HG03280 (cell line): ENCODE results near the gene PRDM11.

Experiments
- ATAC-seq: cut with Tn5 transposase; IDR thresholded peaks from one replicate; pipeline ENCODE4 v1.9.1; 2021; ENCODE audit warnings: mild to moderate bottlenecking, moderate library complexity; ENCODE audit not compliant: unreplicated experiment

The PRDM11 gene

DNA sequence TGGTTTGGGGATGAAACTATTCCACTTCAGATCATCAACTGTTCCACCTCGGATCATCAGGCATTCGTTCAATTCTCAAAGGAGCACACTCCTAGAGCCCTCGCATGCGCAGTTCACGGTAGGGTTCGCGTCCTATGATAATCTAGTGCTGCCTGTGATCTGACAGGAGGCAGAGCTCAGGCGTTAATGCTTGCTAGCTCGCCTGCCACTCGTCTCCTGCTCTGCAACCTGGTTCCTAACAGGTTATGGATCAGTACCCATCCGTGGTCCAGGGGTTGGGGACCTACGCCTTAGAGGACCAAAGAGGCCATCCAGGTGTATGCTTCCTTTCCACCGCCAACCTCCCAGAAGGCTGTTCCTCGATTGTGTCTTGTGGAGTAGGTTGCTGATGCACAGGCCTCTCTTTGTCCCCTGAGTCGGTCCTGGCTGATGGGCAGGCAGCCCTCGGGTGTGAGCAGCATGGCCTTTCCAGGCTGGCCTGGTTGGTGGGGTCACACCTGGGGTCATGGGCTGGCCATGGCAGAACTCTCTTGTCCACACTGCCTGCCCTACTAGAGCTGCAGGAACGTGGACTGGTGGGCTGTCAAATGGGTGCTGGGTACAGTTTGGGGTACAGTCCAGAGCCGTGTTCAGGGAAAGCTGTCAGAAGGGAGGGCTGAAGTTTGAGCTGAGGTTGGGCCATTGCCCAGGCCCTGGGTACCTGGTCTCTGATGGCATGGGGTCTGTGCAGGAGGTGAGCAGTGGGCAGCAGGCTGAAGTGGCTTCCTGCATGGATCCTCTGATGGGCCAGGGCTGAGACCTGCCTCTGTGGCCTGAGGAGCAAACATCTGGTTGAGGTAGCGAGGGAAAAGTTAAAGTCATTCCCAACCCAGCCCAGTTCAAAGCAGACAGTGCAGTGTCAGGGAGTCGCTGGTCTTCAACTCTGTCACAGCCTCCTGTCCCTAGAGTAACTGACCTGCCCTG lies 11.1 kb downstream of the PRDM11 start:
- ATAC-seq: no peak

DNA sequence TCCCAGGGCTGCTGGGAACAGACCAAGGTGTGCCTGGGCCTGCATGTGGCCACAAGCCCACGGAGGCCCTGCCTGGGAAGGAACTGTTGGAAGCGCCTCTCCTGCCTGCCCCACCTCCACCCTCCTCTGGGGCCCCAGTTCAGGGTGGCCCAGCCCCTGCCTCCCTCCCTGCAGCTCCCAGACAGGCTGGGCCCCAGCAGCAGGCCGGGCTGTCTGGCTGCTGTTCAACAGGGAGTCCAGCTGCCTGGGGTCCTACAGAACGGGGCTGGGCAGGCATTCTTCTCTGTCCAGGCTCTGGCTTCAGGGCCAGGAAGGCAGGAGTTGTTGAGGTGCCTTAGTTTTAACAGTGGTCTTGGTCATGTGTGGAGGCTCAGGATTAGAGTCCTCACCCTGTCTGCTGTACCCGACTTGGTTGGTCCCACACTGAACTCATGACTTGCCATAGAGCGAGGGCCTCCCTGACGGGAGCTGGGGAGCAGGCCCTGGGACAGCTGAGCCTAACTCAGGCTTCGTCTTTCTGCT lies 11.8 kb downstream of the PRDM11 start:
- no peak for ATAC-seq

DNA sequence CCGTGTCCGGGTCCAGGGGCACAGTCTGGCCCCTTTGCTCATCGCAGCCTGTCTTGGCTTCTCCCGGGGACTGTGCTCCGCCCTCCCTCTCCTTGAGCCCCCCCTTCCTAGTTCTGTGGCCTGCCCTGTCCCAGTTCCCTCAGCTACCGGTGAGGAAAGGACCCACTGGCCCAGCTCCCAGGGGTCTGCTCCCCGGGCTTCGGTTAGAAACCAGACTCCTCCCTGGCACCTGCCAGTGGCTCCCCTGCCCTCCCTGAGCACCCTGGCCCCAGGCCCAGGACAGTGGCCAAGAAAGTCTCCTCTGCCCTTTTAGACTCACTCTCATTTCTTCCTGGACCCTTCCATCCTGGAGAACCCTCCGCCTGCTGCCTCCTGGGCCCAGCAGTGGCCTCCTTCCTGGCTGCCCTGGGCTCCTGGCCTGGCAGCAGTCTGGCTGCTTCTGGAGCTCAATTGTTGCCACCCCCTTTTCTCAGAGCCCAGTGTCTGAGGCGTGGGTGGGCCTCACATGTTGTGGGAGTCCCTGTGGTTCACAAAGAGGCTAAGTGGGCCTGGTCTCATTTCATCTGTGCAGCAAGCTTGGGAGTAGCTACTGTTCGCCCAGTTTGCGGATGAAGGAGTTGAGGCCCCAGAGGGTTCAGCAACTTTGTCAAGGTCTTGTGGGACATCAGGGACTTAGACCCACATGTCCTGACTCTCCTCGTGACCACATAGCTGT lies 12.6 kb downstream of the PRDM11 start:
- no peak for ATAC-seq

DNA sequence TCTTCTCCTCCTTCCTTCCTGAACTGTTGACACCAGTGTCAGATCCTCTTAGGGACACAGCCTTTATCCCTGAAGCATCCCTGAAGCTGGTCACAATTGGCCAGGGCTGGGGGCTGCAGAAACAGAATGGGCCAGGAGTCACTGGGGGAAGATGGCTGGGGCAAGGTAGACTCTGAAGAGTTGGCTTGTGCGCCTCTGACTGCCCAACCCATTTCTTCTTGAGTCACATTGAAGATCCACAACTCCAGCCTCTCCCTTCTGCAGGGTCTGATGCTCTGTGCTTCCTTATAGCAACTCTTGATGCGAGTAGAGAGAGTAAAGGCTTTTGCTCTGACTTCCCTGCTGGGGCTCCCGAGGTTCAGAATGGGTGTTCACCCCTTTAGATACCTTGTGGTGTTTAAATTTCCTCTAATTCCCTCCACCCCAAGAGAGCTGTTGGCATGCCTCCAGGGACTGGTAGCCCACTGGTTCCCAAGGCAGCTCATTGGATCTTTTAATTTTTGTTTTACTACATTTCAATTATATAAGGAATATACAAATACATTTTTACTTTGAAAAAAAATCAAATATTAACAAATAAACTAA lies 13.4 kb downstream of the PRDM11 start:
- no peak for ATAC-seq

DNA sequence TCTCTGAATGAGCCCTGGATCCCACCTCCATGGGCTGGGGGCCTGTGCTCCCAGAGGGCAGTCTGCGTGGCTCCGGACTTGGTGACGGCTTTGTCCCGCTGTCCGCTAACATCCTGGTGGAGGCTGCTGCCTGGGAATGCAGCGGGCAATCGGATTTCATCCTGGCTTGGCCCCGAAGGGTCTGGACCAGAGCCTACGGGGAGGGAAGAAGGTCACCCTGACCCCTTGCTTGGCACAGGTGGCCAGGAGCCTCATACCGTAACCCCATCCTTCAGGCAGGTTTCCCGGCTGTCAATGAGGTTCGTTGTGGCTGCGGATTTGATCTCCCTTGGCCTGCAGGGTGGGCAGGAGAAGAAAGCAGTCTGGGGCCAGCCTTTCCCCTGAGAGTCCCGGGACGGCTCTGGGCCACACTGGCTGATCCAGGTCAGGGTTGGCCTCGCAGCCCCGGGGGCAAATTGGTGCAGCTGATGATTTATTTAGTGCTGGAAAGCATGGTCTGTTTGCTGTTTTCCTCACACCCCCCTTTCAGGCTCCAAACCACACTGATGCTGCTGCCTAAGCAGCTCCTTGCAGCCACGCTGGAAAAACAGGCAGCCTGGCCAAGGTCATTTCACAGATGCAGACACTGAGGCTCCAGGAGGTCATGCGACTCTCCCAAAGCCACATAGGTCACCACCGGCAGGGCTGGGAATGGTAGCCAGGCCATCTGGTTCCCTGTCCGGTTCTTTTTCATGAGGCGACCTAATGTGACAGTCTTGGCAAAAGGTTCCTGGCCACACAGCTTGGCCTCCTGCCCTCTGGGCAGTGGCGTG lies 15.0 kb downstream of the PRDM11 start:
- ATAC-seq: no peak

DNA sequence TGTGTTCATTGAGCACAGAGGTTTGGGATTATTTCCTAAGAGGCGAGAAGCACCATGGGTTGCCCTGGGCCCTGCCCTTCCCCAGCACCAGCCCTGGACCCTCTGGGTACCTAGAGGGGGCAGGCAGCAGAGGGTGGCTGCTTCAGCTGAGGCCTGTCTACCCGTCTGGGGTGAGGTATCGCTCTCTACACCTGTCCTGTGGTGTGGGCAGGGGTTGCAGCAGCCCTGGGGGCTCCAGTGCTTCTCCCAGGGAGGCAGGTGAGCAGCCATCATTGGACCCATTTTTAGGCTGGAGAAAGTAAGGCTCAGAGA lies 15.6 kb downstream of the PRDM11 start:
- no peak for ATAC-seq

DNA sequence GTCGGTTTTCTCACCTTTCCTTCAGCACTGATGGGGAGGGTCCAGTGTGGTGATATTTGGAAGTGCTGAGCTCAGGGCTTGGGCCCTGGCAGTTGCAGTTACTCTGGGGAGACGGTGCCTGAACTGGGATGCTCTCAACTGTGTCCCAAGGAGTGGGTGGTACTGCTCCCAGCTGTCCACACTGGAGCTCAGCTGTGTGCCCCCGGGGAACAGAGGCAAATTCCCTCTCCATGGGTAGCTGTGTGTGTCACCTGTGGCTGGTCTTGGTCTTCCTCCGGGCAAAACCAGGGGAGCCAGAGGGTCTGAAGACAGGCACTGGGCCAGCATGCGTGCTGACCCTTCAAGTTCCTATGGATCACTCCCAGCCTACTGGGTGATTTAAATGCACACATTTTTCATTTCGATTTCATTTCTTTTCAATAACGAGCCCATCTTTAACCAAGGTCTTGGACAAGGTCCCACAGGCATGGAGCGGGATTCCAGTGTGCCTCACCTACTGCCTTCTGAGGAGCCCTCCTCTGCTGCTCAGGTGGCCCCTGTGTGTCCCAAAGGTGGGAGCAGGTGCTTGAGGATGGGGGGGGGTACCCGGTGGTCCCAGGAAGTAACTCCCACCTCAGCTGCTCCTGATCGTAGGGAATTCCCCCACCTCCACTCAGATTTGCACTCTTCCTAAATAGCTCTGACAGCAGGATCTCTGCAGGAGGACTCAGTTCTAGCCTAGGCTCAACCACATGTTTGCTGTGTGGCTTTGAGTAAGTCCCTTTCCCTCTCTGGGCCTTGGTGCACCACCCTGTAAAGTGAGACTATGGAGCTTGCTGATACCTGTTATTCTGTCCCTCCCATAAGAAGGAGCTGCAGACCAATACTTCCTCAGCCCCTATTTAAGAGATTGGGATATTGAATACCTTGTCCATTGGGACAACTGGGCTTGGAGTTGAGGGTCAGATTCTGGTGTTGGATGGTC lies 16.8 kb downstream of the PRDM11 start:
- ATAC-seq: no peak

DNA sequence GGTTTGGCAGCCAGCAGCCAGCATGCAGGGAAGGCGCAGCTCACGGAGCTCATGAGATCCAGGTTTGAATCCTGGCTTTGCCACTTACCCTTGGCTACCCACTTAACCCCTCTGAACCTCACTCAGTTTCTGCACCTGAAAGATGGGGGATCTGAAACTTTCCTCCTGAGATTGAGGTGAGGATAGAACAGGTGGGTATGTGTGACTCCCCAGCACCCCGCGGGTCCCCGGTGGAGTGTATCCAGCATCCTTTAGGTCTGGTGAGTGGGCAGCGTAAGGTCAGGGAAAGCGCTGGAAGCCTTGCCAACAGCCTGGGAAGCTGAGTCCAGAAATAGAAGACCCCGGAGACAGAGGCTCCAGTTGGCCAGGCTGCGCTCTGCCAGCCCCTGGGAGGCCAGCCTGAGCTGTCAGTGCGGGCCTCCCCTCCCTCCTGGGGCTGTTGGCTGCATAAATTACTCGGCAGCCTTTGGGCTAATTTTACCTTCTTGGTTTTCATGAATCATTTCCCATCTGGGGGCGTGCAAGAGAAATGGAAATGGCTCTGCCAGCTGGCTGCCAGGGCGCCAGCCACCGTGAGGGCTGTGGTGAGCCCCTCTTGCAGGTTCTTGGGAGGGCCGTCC lies 17.6 kb downstream of the PRDM11 start:
- ATAC-seq: no peak

DNA sequence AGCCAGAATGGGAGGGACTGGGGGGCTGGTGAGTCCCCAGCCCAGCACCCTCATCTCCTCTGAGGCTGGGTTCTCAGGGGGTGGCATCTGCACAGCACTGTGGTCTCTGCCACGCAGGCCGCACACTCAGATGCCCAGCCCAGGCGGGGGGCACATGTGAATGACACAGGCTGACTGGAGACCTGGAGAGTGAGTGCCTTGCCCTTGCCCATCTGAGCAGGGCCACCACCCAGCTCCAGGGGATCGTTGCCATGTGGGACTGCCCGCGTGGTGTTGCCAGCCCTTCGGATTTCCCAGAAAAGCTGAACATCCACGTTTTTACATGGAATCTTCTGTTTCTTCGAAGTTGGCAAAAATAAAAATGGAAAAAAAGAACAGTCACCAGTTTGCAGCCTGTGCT lies 18.9 kb downstream of the PRDM11 start:
- no peak for ATAC-seq

DNA sequence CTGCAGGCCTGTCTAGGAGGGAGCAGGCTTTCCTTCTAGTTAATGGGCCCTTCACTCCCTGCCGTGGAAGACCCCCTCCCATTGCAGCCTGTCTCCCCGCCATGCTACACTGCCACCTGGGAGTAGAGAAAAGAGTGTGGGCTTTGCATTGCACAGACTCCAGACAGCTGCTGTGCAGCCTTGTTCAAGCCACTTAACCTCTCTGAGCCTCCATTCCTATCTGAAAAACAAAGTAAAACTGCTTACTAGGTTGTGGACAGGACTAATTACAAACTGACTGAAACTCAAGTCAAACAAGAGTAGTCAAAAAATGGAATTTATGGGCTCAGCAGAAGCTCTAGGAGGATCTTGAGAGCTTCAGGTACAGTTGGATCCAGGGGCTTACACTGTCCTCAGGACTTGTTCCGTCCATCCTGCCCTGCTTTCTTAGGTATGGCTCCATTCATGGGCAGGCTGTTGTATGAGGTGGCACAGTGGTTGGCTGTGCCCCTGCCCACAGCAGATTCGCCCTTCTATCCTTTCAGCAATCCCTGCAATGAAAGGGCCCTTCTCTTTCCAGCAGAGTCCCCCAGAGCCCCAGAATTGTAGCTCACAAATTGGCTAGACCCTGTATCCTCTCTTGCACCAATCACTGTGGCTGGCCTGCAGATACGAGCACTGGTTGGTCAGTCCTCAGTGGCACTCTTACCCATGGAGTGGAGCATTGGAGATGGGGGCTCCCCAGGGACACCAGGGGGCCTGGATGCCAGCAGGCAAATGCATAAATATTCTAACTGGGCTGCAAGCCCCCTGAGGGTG lies 19.6 kb downstream of the PRDM11 start:
- no peak for ATAC-seq

DNA sequence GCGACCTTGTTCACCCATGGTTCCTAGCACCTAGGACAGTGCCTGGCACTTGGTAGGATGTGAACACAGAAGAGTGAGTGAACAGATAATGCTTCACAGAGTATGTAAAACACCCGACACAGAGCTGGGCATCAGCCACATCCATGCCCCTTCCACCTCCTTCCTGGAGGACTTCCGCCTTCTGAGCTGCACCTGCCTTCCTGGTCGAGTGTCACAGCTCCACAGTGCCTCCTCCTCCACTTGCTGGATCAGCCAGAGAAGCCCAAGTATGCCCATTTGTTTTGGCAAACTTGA lies 20.1 kb downstream of the PRDM11 start:
- no peak for ATAC-seq

DNA sequence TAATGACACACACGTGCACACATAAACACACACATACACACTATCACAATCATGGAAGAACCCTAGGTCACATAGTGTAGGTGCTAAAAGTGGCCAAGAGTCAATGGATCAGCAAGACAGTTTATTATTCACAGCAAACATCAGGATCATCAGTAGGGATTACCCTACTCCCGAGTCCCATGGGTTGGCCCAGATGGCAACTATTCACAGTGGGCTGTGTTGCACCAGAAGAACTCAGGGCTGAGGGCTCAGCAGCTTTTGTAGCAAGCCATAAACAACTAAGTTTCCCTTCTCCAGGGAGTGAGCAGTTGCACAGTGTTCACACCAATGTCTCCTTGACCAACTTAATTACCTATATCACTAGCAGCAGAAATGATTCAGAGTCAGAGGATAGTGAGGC lies 20.8 kb downstream of the PRDM11 start:
- no peak for ATAC-seq

DNA sequence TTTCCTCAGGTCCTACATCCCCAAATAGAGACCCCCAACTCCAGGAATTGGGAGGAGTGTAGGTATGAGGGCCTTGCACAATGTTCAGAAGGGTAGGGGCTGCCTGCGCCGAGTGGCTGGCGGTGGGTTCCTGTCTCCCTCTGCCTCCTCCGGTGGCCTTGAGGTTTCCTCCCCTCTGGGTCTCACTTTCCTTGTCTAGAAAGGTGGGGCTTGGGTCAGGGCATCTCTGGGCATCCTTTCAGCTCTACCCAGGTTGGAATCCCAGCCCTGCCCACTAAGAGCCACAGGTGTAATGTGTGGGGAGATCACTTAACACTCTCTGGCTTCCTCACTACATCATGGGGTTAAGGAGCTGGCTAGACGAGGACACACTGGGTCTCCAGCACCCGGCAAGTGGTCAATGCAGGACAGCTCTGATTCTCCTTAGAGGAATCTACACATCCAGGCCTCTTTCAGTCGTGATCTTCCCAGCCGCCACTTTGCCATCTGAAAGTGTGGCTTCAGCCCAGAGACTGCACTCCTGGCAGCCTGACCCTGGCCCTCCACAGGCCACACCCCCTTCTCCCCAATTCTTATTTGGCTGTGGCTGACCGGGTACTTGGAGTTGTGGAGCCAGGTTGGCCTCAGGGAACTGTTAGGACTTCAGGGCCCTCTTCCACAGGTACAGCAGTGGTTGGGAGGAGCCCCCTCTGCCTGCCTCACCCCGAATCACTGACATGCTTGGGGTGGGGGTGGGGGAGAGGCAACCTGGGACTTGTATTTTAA lies 22.1 kb downstream of the PRDM11 start:
- no peak for ATAC-seq

DNA sequence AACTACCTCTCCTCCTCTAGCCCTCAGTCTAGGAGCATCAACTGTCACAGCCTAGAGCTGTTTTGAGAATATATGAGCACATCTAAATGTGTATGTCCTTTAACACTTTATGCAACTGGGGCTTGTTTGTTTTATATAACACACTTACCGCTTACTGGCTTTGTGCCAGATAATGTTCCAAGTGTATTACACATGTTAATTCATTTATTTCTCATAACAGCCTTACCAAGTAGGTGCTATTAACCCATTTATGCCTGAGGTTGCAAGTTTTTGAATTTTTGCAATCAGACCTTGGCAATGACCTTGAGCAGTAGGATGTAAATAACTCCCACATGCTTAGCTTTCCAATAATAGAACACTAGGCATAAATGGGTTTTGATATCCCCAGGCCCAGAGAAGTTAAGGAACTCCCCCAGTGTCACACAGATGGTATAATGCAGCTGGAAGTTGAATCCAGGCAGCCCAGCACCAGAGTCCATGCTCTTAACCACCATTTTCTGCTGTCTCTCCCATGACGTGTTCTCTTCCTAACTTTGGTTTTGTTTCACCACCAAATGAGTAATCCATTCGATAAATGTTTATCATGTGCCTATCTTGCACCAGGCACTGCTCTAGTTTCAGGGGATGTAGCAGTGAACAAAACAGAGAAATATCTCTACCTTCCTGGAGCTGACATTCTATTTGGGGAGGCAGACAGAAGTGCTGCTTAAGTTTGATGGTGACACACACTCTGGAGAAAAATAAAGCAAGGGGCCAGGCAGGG lies 23.1 kb downstream of the PRDM11 start:
- no peak for ATAC-seq

DNA sequence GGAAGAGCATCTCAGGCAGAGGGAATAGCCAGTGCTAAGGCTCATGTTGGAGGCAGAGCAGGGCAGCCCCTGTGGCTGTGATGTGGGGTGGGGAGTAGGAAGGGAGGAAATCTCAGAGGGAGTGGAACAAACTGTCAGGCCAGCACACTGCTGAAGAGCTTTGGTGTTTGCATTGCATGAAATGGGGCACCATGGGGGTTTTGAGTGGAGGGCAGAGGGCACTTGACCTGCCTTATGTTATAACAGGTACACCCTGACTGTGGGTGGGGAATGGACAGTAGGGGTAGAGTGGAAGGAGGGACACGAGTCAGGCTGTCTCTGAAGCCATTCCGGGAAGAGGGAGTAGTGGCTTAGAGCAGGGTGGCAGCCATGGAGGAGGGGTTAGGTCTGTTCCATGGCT lies 24.0 kb downstream of the PRDM11 start:
- no peak for ATAC-seq

DNA sequence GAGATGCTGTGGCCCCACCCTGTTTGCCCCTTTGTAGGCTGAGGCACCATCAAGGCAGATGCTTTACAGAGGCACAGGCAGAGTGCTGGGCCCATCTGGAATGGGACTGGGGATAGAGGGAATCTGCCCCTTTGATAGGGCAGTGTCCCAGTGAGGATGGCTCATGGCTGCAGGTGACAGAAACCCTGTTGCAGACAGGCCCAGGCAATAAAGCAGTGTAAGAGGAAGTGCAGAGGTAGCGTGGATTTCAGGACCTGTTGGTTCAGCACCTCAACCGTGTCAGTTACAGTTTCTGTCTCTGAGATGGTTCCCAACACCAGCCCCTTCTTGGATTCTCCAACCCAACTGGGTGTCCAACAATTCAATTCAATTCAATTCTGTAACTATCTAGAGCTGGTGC lies 25.1 kb downstream of the PRDM11 start:
- ATAC-seq: no peak

DNA sequence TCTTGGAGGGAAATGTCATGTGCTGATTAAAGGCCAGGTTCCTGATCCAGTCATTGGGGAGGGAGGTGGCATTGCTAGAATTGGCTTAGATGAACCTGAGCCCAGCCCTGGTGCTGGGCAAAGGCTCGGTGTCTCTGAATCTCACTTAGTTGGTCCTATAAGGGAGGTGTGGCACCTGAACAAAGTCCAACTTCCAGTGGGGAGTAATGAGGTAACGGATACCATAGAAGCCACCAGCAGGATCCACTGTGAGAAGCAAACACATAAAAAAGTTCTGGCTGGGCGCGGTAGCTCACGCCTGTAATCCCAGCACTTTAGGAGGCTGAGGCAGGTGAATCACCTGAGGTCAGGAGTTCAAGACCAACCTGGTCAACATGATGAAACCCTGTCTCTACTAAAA lies 26.6 kb downstream of the PRDM11 start:
- no peak for ATAC-seq
